T-helper 22 cell (primary cell): ENCODE data around the gene CEP295NL.
"Not testable (repeated sequence)": the region's sequence is repeated elsewhere in the genome, so short reads cannot be mapped to it uniquely, and the experiment has no call there.

Source experiments
- DNase-seq: peaks from one replicate; pipeline ENCODE4 v3.0.0-alpha.2; 2020; ENCODE audit warnings: low read depth

CEP295NL gene

GRCh38 chr17:78929908-78930775 lies 27.1 kb upstream of the CEP295NL start:
- DNase-seq = no peak

GRCh38 chr17:78925662-78926555 lies 22.9 kb upstream of the CEP295NL start:
- no peak for DNase-seq

GRCh38 chr17:78925234-78925633 lies 22.2 kb upstream of the CEP295NL start, which contains the start of gene TIMP2:
TSS of gene TIMP2 (minus strand) at chr17:78925387. CDS start at chr17:78925088, 299 bp downstream.
- peak; percentile 39 for DNase-seq

GRCh38 chr17:78924481-78925151 lies 21.6 kb upstream of the CEP295NL start:
- no peak for DNase-seq

- DNase-seq = peak; percentile 23
Measured at GRCh38 chr17:78923660-78924453, 20.9 kb upstream of the CEP295NL start.

- DNase-seq = no peak
Measured at GRCh38 chr17:78922816-78923498, 20.0 kb upstream of the CEP295NL start.

- DNase-seq = no peak
Measured at GRCh38 chr17:78921437-78921971, 18.5 kb upstream of the CEP295NL start.

GRCh38 chr17:78920528-78920927 lies 17.5 kb upstream of the CEP295NL start:
- no peak for DNase-seq

GRCh38 chr17:78919861-78920450 lies 17.0 kb upstream of the CEP295NL start:
- no peak for DNase-seq

GRCh38 chr17:78918979-78919378 lies 16.0 kb upstream of the CEP295NL start:
- no peak for DNase-seq

GRCh38 chr17:78917451-78918275 lies 14.7 kb upstream of the CEP295NL start:
- DNase-seq = no peak

- no peak for DNase-seq
Measured at GRCh38 chr17:78915872-78916632, 13.1 kb upstream of the CEP295NL start.

- DNase-seq = no peak
Measured at GRCh38 chr17:78913115-78913514, 10.1 kb upstream of the CEP295NL start.

GRCh38 chr17:78912082-78912481 lies 9.1 kb upstream of the CEP295NL start:
- DNase-seq = no peak

GRCh38 chr17:78911543-78911942 lies 8.5 kb upstream of the CEP295NL start:
- not testable (repeated sequence) for DNase-seq

- DNase-seq = no peak
Measured at GRCh38 chr17:78910497-78911284, 7.7 kb upstream of the CEP295NL start.

GRCh38 chr17:78908426-78908825 lies 5.4 kb upstream of the CEP295NL start:
- no peak for DNase-seq

- no peak for DNase-seq
Measured at GRCh38 chr17:78905541-78905940, 2.5 kb upstream of the CEP295NL start.
